Lower leg skin (tissue), 3 donors: ENCODE results near the gene CLSTN2.

Experiments used
- CTCF ChIP-seq, 3 donors: fragments of 450-650 bp; IDR thresholded peaks; one replicate each; pipeline ENCODE4 v1.5.1; 2016; ENCODE audit warnings: antibody characterized with exemption in 3 of 3, mild to moderate bottlenecking in 3 of 3, moderate library complexity in 2 of 3
- POLR2A ChIP-seq, 2 donors: fragments of 450-650 bp; IDR thresholded peaks; one replicate each; pipeline ENCODE4 v1.6.1; 2016 to 2017; ENCODE audit warnings: antibody characterized with exemption in 2 of 2, mild to moderate bottlenecking in 1 of 2, moderate library complexity in 1 of 2

GRCh38 chr3:140342668-140343067 is 407.7 kb downstream of the CLSTN2 start:
- TF ChIP-seq CTCF (IDR thresholded peaks at IDR 0.05) (no peak), POLR2A (IDR thresholded peaks at IDR 0.05) (no peak)
